OCI-LY3 (cell line): ENCODE measurements around the gene NOXA1.

ENCODE experiments used
- H2AFZ ChIP-seq: fragments of 200-600, 300-600 bp; shearing (Covaris generic); 2 replicates; pipeline ENCODE4 v1.6.0; 2014; ENCODE audit warnings: antibody characterized with exemption, low read depth, low read length
- H3K27ac ChIP-seq: fragments of 200-600, 300-600 bp; sonication (generic); 2 replicates; pipeline ENCODE4 v1.5.1; 2014; ENCODE audit warnings: mild to moderate bottlenecking, low read length, moderate library complexity, mixed read lengths
- H3K27me3 ChIP-seq: fragments of 200-600, 300-600 bp; sonication (generic); 2 replicates; pipeline ENCODE4 v1.6.1; 2014; ENCODE audit warnings: low read depth, low read length, mixed read lengths
- H3K36me3 ChIP-seq: fragments of 200-600, 300-600 bp; sonication (generic); replicated peaks from 2 replicates; pipeline ENCODE3; 2014; ENCODE audit warnings: low read depth, low read length, mixed read lengths
- H3K4me1 ChIP-seq: fragments of 300-600, 200-600 bp; sonication (generic); 2 replicates; pipeline ENCODE4 v1.6.1; 2014; ENCODE audit warnings: low read length, mixed read lengths
- H3K4me2 ChIP-seq: fragments of 200-600, 300-600 bp; sonication (generic); 2 replicates; pipeline ENCODE4 v1.6.1; 2014; ENCODE audit warnings: low read length, mixed read lengths
- H3K4me3 ChIP-seq: fragments of 300-600, 200-600 bp; sonication (generic); 2 replicates; pipeline ENCODE4 v1.5.1; 2014; ENCODE audit warnings: antibody characterized with exemption, mild to moderate bottlenecking, low read length, moderate library complexity
- H3K79me2 ChIP-seq: fragments of 300-600, 200-600 bp; shearing (Covaris generic); 2 replicates; pipeline ENCODE4 v1.6.1; 2014; ENCODE audit warnings: mild to moderate bottlenecking, low read length, mixed read lengths
- H3K9ac ChIP-seq: fragments of 300-600, 200-600 bp; shearing (Covaris generic); 2 replicates; pipeline ENCODE4 v1.6.0; 2014; ENCODE audit warnings: mild to moderate bottlenecking, low read length, moderate library complexity
- H3K9me3 ChIP-seq: fragments of 200-600, 300-600 bp; shearing (Covaris generic); 2 replicates; pipeline ENCODE4 v1.6.1; 2014; ENCODE audit warnings: low read length, mixed read lengths; ENCODE audit not compliant: insufficient read depth
- H4K20me1 ChIP-seq: fragments of 200-600, 300-600 bp; sonication (generic); 2 replicates; pipeline ENCODE4 v1.6.1; 2016; ENCODE audit warnings: low read length, mixed read lengths; ENCODE audit not compliant: insufficient read depth
- EZH2phosphoT487 ChIP-seq: fragments of 200-600 bp; shearing (Covaris generic); IDR thresholded peaks from 2 replicates; pipeline ENCODE4 v1.6.1; 2018; ENCODE audit warnings: antibody characterized with exemption, mixed run types, low read depth
- TF ChIP-seq, protein P1 (sequence below): fragments of 200-600, 300-600 bp; sonication (generic); IDR thresholded peaks from 2 replicates; pipeline ENCODE4 v1.5.1; 2014; ENCODE audit warnings: antibody characterized with exemption, low read length, low read depth

NOXA1 gene

GRCh38 chr9:137390553-137391410 is 32.4 kb upstream of the NOXA1 start:
- H3K27ac ChIP-seq, result no peak overlapping the region
- H3K27me3 ChIP-seq, result no peaks in the 10 kb centered on the region
- no peaks in the 10 kb centered on the region for H3K4me1 ChIP-seq
- no peaks in the 10 kb centered on the region for H4K20me1 ChIP-seq
- TF ChIP-seq, protein P1, sequence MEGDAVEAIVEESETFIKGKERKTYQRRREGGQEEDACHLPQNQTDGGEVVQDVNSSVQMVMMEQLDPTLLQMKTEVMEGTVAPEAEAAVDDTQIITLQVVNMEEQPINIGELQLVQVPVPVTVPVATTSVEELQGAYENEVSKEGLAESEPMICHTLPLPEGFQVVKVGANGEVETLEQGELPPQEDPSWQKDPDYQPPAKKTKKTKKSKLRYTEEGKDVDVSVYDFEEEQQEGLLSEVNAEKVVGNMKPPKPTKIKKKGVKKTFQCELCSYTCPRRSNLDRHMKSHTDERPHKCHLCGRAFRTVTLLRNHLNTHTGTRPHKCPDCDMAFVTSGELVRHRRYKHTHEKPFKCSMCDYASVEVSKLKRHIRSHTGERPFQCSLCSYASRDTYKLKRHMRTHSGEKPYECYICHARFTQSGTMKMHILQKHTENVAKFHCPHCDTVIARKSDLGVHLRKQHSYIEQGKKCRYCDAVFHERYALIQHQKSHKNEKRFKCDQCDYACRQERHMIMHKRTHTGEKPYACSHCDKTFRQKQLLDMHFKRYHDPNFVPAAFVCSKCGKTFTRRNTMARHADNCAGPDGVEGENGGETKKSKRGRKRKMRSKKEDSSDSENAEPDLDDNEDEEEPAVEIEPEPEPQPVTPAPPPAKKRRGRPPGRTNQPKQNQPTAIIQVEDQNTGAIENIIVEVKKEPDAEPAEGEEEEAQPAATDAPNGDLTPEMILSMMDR, result no peak
- TF ChIP-seq EZH2phosphoT487, result no peak
- H2AFZ ChIP-seq, result no peak overlapping the region
- H3K79me2 ChIP-seq, result no peaks in the 10 kb centered on the region
- H3K9me3 ChIP-seq, result no peaks in the 10 kb centered on the region
- H3K4me3 ChIP-seq, result no peak overlapping the region
- no peak overlapping the region for H3K9ac ChIP-seq
- H3K4me2 ChIP-seq, result no peak overlapping the region
- H3K36me3 ChIP-seq, result no peaks in the 10 kb centered on the region

DNA sequence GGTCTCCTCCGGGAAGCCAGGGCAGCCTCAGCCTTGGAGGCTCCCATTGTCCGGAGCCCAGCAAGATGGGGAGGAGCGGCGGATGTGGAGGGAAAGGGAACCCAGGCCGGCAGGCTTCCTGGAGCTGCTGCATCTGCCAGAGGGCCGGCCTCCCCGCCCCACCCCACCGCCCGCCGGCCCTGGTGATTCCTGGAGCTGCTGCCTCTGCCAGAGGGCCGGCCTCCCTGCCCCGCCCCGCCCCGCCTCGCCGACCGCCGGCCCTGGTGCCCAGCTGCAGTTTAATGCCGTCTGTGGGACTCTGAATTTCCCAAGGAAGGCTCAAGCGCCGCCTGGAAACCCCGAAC is 31.8 kb upstream of the NOXA1 start:
- H3K27ac ChIP-seq, result no peak overlapping the region
- H3K79me2 ChIP-seq, result no peaks in the 10 kb centered on the region
- H3K4me3 ChIP-seq, result no peak overlapping the region
- no peaks in the 10 kb centered on the region for H4K20me1 ChIP-seq
- H3K4me1 ChIP-seq, result no peaks in the 10 kb centered on the region
- no peak for TF ChIP-seq EZH2phosphoT487
- TF ChIP-seq, protein P1, result no peak
- no peak overlapping the region for H3K4me2 ChIP-seq
- no peaks in the 10 kb centered on the region for H3K9me3 ChIP-seq
- H3K27me3 ChIP-seq, result no peaks in the 10 kb centered on the region
- H2AFZ ChIP-seq, result no peak overlapping the region
- no peak overlapping the region for H3K9ac ChIP-seq
- H3K36me3 ChIP-seq, result no peaks in the 10 kb centered on the region

GRCh38 chr9:137392232-137393007 is 30.8 kb upstream of the NOXA1 start:
- Histone ChIP-seq H3K4me2 (no peak overlapping the region), H3K36me3 (no peaks in the 10 kb centered on the region), H4K20me1 (no peaks in the 10 kb centered on the region), H2AFZ (no peak overlapping the region), H3K4me1 (no peaks in the 10 kb centered on the region), H3K9me3 (no peaks in the 10 kb centered on the region), H3K9ac (no peak overlapping the region), H3K27ac (no peak overlapping the region), H3K79me2 (no peaks in the 10 kb centered on the region), H3K4me3 (no peak overlapping the region), H3K27me3 (no peaks in the 10 kb centered on the region)
- TF ChIP-seq EZH2phosphoT487, result no peak
- TF ChIP-seq, protein P1, result no peak
